MCF 10A (cell line): ENCODE measurements around the gene ZNF169. TPM values are rescaled to one million over a fixed set of nuclear protein-coding genes. Genes with fewer than 3 reads are reported as not detected.
"Not testable (repeated sequence)": the region's sequence is repeated elsewhere in the genome, so short reads cannot be mapped to it uniquely, and the experiment has no call there.

Source experiments
- BruUV-seq: library from RNA; stranded (reverse); fragments of 400-500 nt; replicated peaks from 2 replicates; lab custom pipeline; 2021; lab: Mats Ljungman, UMichigan
- CTCF ChIA-PET: fragments of 300-600 bp; sonication (Branson Sonifier 250); formaldehyde crosslinking; extraction: SDS; loops from one replicate; lab custom pipeline; 2021; ENCODE audit warnings: antibody characterized with exemption, inconsistent platforms; lab: Yijun Ruan, JAX
- POLR2A ChIA-PET: fragments of 300-600, 350-650 bp; sonication (Branson Sonifier 250); formaldehyde crosslinking; extraction: SDS; loops from one replicate; lab custom pipeline; 2020; ENCODE audit warnings: antibody characterized with exemption, inconsistent platforms; lab: Yijun Ruan, JAX
- DNase-seq: peaks from one replicate; pipeline ENCODE4 v3.0.0-alpha.2; 2018; ENCODE audit not compliant: unreplicated experiment
- H3K27ac Mint-ChIP-seq: one replicate; pipeline ENCODE4 v1.8.0; 2022; ENCODE audit warnings: mild to moderate bottlenecking, low read depth, mixed read lengths; ENCODE audit not compliant: unreplicated experiment
- H3K27me3 Mint-ChIP-seq: one replicate; pipeline ENCODE4 v1.8.0; 2022; ENCODE audit warnings: mixed read lengths; ENCODE audit not compliant: insufficient read depth, unreplicated experiment
- H3K36me3 Mint-ChIP-seq: one replicate; pipeline ENCODE4 v1.8.0; 2022; ENCODE audit warnings: mild to moderate bottlenecking, moderate library complexity, mixed read lengths; ENCODE audit not compliant: insufficient read depth, unreplicated experiment
- H3K4me1 Mint-ChIP-seq: one replicate; pipeline ENCODE4 v1.8.0; 2022; ENCODE audit warnings: mixed read lengths; ENCODE audit not compliant: insufficient read depth, unreplicated experiment
- H3K4me3 Mint-ChIP-seq: one replicate; pipeline ENCODE4 v1.8.0; 2022; ENCODE audit warnings: mild to moderate bottlenecking, moderate library complexity, mixed read lengths; ENCODE audit not compliant: unreplicated experiment
- H3K9me3 Mint-ChIP-seq: one replicate; pipeline ENCODE4 v1.8.0; 2022; ENCODE audit warnings: mixed read lengths; ENCODE audit not compliant: unreplicated experiment
- CTCF ChIP-seq: fragments of 200-600 bp; IDR thresholded peaks from one replicate; pipeline ENCODE4 v1.8.0; 2022; ENCODE audit warnings: antibody characterized with exemption, mild to moderate bottlenecking; ENCODE audit not compliant: unreplicated experiment
- intact Hi-C: fragments of 100-400 bp; cut with micrococcal nuclease; formaldehyde crosslinking; loops from 2 replicates; pipeline ENCODE4 v1.14.1; 2022
- total RNA-seq: library from RNA; stranded (reverse); gene quantifications from 2 replicates; pipeline ENCODE4 v1.2.3, GENCODE V29; 2022

ZNF169 gene
- total RNA-seq, 1 experiment from 2014 or later: 3.9 TPM

- Mint-ChIP-seq H3K36me3 (no peaks in the 10 kb centered on the region), H3K4me1 (no peaks in the 10 kb centered on the region), H3K27ac (no peak overlapping the region), H3K27me3 (no peaks in the 10 kb centered on the region), H3K9me3 (peaks cover 8% of the 10 kb centered on the region), H3K4me3 (no peak overlapping the region)
- CTCF ChIA-PET: no interaction called here
- BruUV-seq: no TSS peak
- DNase-seq: no peak
- TF ChIP-seq CTCF: no peak
- intact Hi-C loops: no loop called here
- POLR2A ChIA-PET: no interaction called here
Measured at GRCh38 chr9:94228616-94229015, 30.5 kb upstream of the ZNF169 start.

GRCh38 chr9:94232428-94232827 is 26.7 kb upstream of the ZNF169 start:
- no peak for TF ChIP-seq CTCF
- ChIA-PET CTCF (interaction anchor here (0.7 to 1.6 kb wide), 3 partner anchors 19 to 218 kb away, joined by 3 to 6 read pairs (median 3); no protein-coding TSS in a partner anchor), POLR2A (no interaction called here)
- no peaks in the 10 kb centered on the region for H3K4me1 Mint-ChIP-seq
- no peaks in the 10 kb centered on the region for H3K36me3 Mint-ChIP-seq
- H3K27ac Mint-ChIP-seq: no peak overlapping the region
- BruUV-seq: no TSS peak
- intact Hi-C loops: no loop called here
- H3K4me3 Mint-ChIP-seq: no peak overlapping the region
- no peaks in the 10 kb centered on the region for H3K27me3 Mint-ChIP-seq
- peaks cover 8% of the 10 kb centered on the region for H3K9me3 Mint-ChIP-seq
- DNase-seq: no peak

GRCh38 chr9:94241098-94241497 is 18.0 kb upstream of the ZNF169 start:
- DNase-seq, H3K27me3 Mint-ChIP-seq, BruUV-seq, H3K9me3 Mint-ChIP-seq, H3K4me1 Mint-ChIP-seq, POLR2A ChIA-PET, H3K36me3 Mint-ChIP-seq, H3K27ac Mint-ChIP-seq, intact Hi-C loops, CTCF ChIA-PET, H3K4me3 Mint-ChIP-seq: not testable (repeated sequence)

GRCh38 chr9:94245651-94246050 is 13.4 kb upstream of the ZNF169 start:
- Mint-ChIP-seq H3K4me3 (no peak overlapping the region), H3K4me1 (no peaks in the 10 kb centered on the region), H3K36me3 (no peaks in the 10 kb centered on the region), H3K27me3 (no peaks in the 10 kb centered on the region), H3K27ac (no peak overlapping the region), H3K9me3 (no peaks in the 10 kb centered on the region)
- no peak for TF ChIP-seq CTCF
- intact Hi-C loops: no loop called here
- no TSS peak for BruUV-seq
- DNase-seq: no peak
- POLR2A ChIA-PET: interaction anchor here (0.7 kb wide), 1 partner anchor 482 kb away, joined by 3 read pairs; no protein-coding TSS in a partner anchor
- CTCF ChIA-PET: no interaction called here

GRCh38 chr9:94250456-94250855 is 8.6 kb upstream of the ZNF169 start:
- H3K27ac Mint-ChIP-seq: no peak overlapping the region
- no TSS peak for BruUV-seq
- H3K27me3 Mint-ChIP-seq: peaks cover 6% of the 10 kb centered on the region
- no peak for DNase-seq
- CTCF ChIA-PET: no interaction called here
- H3K4me3 Mint-ChIP-seq: no peak overlapping the region
- H3K4me1 Mint-ChIP-seq: no peaks in the 10 kb centered on the region
- no peaks in the 10 kb centered on the region for H3K36me3 Mint-ChIP-seq
- intact Hi-C loops: no loop called here
- TF ChIP-seq CTCF: no peak
- POLR2A ChIA-PET: interaction anchor here (1.3 kb wide), 1 partner anchor 9 kb away, joined by 3 read pairs; no protein-coding TSS in a partner anchor
- H3K9me3 Mint-ChIP-seq: no peaks in the 10 kb centered on the region
